MCF 10A (cell line): ENCODE results near the gene TCF4. TPM values are rescaled to one million over a fixed set of nuclear protein-coding genes. Genes with fewer than 3 reads are reported as not detected.

Experiments
- BruUV-seq: library from RNA; stranded (reverse); fragments of 400-500 nt; replicated peaks from 2 replicates; lab custom pipeline; 2021; lab: Mats Ljungman, UMichigan
- CTCF ChIA-PET: fragments of 300-600 bp; sonication (Branson Sonifier 250); formaldehyde crosslinking; extraction: SDS; loops from one replicate; lab custom pipeline; 2021; ENCODE audit warnings: antibody characterized with exemption, inconsistent platforms; lab: Yijun Ruan, JAX
- POLR2A ChIA-PET: fragments of 300-600, 350-650 bp; sonication (Branson Sonifier 250); formaldehyde crosslinking; extraction: SDS; loops from one replicate; lab custom pipeline; 2020; ENCODE audit warnings: antibody characterized with exemption, inconsistent platforms; lab: Yijun Ruan, JAX
- DNase-seq: peaks from one replicate; pipeline ENCODE4 v3.0.0-alpha.2; 2018; ENCODE audit not compliant: unreplicated experiment
- H3K27ac Mint-ChIP-seq: one replicate; pipeline ENCODE4 v1.8.0; 2022; ENCODE audit warnings: mild to moderate bottlenecking, low read depth, mixed read lengths; ENCODE audit not compliant: unreplicated experiment
- H3K27me3 Mint-ChIP-seq: one replicate; pipeline ENCODE4 v1.8.0; 2022; ENCODE audit warnings: mixed read lengths; ENCODE audit not compliant: insufficient read depth, unreplicated experiment
- H3K36me3 Mint-ChIP-seq: one replicate; pipeline ENCODE4 v1.8.0; 2022; ENCODE audit warnings: mild to moderate bottlenecking, moderate library complexity, mixed read lengths; ENCODE audit not compliant: insufficient read depth, unreplicated experiment
- H3K4me1 Mint-ChIP-seq: one replicate; pipeline ENCODE4 v1.8.0; 2022; ENCODE audit warnings: mixed read lengths; ENCODE audit not compliant: insufficient read depth, unreplicated experiment
- H3K4me3 Mint-ChIP-seq: one replicate; pipeline ENCODE4 v1.8.0; 2022; ENCODE audit warnings: mild to moderate bottlenecking, moderate library complexity, mixed read lengths; ENCODE audit not compliant: unreplicated experiment
- H3K9me3 Mint-ChIP-seq: one replicate; pipeline ENCODE4 v1.8.0; 2022; ENCODE audit warnings: mixed read lengths; ENCODE audit not compliant: unreplicated experiment
- intact Hi-C: fragments of 100-400 bp; cut with micrococcal nuclease; formaldehyde crosslinking; loops from 2 replicates; pipeline ENCODE4 v1.14.1; 2022
- total RNA-seq: library from RNA; stranded (reverse); gene quantifications from 2 replicates; pipeline ENCODE4 v1.2.3, GENCODE V29; 2022
- TF ChIP-seq, protein P1 (sequence below): fragments of 200-600 bp; IDR thresholded peaks from one replicate; pipeline ENCODE4 v1.8.0; 2022; ENCODE audit warnings: antibody characterized with exemption, mild to moderate bottlenecking; ENCODE audit not compliant: unreplicated experiment

TCF4 gene
- total RNA-seq, 1 experiment from 2014 or later: 6.2 TPM

DNA sequence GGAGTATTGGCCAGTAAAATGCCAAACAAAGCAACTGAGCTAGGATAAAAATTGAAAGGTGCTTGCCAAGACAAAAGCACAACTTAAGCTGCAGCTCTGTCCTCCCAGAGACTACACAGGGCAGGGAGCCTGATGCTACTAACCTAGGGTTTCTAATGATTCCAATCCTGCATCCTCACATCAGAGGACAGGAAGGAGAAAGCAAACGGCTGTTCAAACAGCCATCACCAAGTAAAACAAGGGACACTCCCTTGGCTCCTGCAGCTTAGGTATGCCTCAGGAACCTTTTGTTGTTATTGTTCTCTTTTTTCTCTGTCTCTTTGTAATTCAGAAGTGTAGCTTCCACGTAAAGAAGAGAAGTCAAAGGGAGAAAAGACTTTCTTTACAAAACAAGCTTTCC lies 99.5 kb downstream of the TCF4 start:
- H3K36me3 Mint-ChIP-seq: no peaks in the 10 kb centered on the region
- no peak overlapping the region for H3K27ac Mint-ChIP-seq
- peaks cover 6% of the 10 kb centered on the region for H3K4me1 Mint-ChIP-seq
- no peaks in the 10 kb centered on the region for H3K27me3 Mint-ChIP-seq
- intact Hi-C loops: no loop called here
- no peaks in the 10 kb centered on the region for H3K9me3 Mint-ChIP-seq
- TF ChIP-seq, protein P1, sequence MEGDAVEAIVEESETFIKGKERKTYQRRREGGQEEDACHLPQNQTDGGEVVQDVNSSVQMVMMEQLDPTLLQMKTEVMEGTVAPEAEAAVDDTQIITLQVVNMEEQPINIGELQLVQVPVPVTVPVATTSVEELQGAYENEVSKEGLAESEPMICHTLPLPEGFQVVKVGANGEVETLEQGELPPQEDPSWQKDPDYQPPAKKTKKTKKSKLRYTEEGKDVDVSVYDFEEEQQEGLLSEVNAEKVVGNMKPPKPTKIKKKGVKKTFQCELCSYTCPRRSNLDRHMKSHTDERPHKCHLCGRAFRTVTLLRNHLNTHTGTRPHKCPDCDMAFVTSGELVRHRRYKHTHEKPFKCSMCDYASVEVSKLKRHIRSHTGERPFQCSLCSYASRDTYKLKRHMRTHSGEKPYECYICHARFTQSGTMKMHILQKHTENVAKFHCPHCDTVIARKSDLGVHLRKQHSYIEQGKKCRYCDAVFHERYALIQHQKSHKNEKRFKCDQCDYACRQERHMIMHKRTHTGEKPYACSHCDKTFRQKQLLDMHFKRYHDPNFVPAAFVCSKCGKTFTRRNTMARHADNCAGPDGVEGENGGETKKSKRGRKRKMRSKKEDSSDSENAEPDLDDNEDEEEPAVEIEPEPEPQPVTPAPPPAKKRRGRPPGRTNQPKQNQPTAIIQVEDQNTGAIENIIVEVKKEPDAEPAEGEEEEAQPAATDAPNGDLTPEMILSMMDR: no peak
- no TSS peak for BruUV-seq
- POLR2A ChIA-PET: no interaction called here
- CTCF ChIA-PET: interaction anchor here (0.6 kb wide), 1 partner anchor 11 kb away, joined by 3 read pairs; no protein-coding TSS in a partner anchor
- no peak for DNase-seq
- no peak overlapping the region for H3K4me3 Mint-ChIP-seq

DNA sequence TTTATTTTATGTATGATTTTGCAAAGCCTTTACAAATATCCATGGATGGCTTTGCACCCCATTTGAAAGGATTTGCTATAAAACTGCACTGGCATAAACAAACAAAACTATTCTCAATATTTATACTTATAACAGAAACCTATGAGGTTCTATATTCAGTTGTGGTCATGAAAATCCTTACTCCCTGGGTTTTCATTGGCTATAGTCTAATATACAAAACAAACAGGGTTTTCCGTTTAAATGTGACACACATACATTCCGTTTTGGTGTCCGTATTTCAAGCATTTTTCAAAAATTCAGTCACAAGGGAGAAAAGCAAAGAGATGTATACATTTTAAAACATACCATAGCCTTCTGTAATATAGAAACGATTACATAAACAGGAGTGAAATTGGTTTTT lies 100.0 kb downstream of the TCF4 start:
- CTCF ChIA-PET: no interaction called here
- Mint-ChIP-seq H3K27ac (no peak overlapping the region), H3K27me3 (no peaks in the 10 kb centered on the region), H3K36me3 (no peaks in the 10 kb centered on the region), H3K9me3 (no peaks in the 10 kb centered on the region), H3K4me3 (no peak overlapping the region), H3K4me1 (peaks cover 6% of the 10 kb centered on the region)
- POLR2A ChIA-PET: no interaction called here
- DNase-seq: no peak
- intact Hi-C loops: no loop called here
- TF ChIP-seq, protein P1: no peak
- BruUV-seq: no TSS peak

DNA sequence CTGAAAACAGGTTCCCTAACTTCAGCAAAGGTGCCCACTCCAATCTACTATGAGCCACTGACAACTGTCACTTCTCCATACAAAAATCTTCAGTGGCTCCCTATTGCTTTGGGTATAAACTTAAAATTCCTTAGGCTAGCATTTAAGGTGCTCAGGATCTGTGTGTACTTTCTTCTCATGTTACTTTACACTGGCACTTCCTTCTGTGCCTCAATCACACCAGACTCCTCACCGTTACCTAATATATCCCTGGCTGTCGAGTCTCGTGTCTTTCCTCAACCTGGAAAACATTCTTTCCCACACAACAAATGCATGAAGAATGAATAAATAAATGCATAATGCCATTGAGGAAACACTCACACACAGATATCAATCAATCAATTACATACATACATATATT lies 101.1 kb downstream of the TCF4 start:
- no peak for DNase-seq
- ChIA-PET CTCF (no interaction called here), POLR2A (no interaction called here)
- Mint-ChIP-seq H3K9me3 (no peaks in the 10 kb centered on the region), H3K4me3 (no peak overlapping the region), H3K27ac (no peak overlapping the region), H3K4me1 (peaks cover 6% of the 10 kb centered on the region), H3K36me3 (no peaks in the 10 kb centered on the region), H3K27me3 (no peaks in the 10 kb centered on the region)
- TF ChIP-seq, protein P1: no peak
- intact Hi-C loops: no loop called here
- BruUV-seq: no TSS peak

DNA sequence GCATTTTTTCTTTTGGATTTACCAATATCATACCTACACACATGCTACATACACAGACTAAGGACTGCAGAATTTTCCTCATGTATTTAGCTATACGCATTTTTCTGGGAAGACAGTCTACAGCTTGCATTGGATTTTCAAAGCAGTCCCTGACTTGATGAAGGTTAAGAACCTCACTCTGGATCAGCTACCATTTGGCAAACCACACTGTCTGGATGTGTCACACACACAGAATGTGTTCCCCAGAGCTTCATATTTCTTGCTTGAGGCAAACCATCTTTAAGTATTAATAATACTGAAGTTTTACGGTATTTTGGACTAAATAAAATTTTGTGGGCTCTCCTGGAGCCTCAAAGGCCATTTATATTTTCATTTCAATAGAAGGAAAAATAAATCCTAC lies 102.3 kb downstream of the TCF4 start:
- POLR2A ChIA-PET: no interaction called here
- DNase-seq: no peak
- no peak overlapping the region for H3K27ac Mint-ChIP-seq
- H3K4me3 Mint-ChIP-seq: no peak overlapping the region
- H3K4me1 Mint-ChIP-seq: peaks cover 6% of the 10 kb centered on the region
- no peaks in the 10 kb centered on the region for H3K36me3 Mint-ChIP-seq
- no peaks in the 10 kb centered on the region for H3K9me3 Mint-ChIP-seq
- intact Hi-C loops: no loop called here
- CTCF ChIA-PET: interaction anchor here (0.5 to 1.3 kb wide), 2 partner anchors 16 to 20 kb away, joined by 3 read pairs; no protein-coding TSS in a partner anchor
- TF ChIP-seq, protein P1: no peak
- BruUV-seq: no TSS peak
- no peaks in the 10 kb centered on the region for H3K27me3 Mint-ChIP-seq
